Stomach (tissue), 9 donors: ENCODE results near the gene ADISSP. TPM values are rescaled to one million over a fixed set of nuclear protein-coding genes. Genes with fewer than 3 reads are reported as not detected.

Experiments used
- DNase-seq, 2 donors: peaks; one replicate each; pipeline versions ENCODE4 v3.0.0 to v3.0.0-alpha.2; 2013 to 2019
- H3K27ac ChIP-seq, 5 donors: fragments of 200-600 bp in 4 of 5; sonication (generic) in 4 of 5; one replicate each; pipeline ENCODE4 v1.5.1; 2013 to 2019; ENCODE audit warnings: mild to moderate bottlenecking in 1 of 5, moderate library complexity in 1 of 5
- H3K27me3 ChIP-seq, 3 donors: fragments of 200-600 bp; sonication (generic); one replicate each; pipeline ENCODE4 v1.5.1; 2017 to 2019; ENCODE audit warnings: mixed run types in 1 of 3
- H3K36me3 ChIP-seq, 4 donors: fragments of 200-600 bp; sonication (generic); 1 replicate in 3 of 4; 2 replicates in 1 of 4; pipeline ENCODE4 v1.5.1; 2016 to 2019
- H3K4me1 ChIP-seq, 4 donors: fragments of 200-600 bp; sonication (generic); one replicate each; pipeline ENCODE4 v1.5.1; 2016 to 2019
- H3K4me3 ChIP-seq, 4 donors: fragments of 200-600 bp; sonication (generic) in 3 of 4; one replicate each; pipeline ENCODE4 v1.5.1; 2016 to 2019; ENCODE audit warnings: mild to moderate bottlenecking in 1 of 4
- H3K9me3 ChIP-seq, 4 donors: fragments of 200-600 bp; sonication (generic); one replicate each; pipeline ENCODE4 v1.5.1; 2016 to 2019
- CTCF ChIP-seq, 7 experiments: fragments of 450-650 bp in 4 of 7; fragments of 200-600 bp in 3 of 7; sonication (generic) in 3 of 7; IDR thresholded peaks; one replicate each; pipeline ENCODE4 v1.5.1; 2016 to 2019; ENCODE audit warnings: antibody characterized with exemption in 7 of 7, control low read depth in 2 of 7, mild to moderate bottlenecking in 1 of 7
- EP300 ChIP-seq: sonication (generic); formaldehyde crosslinking; IDR thresholded peaks from one replicate; pipeline ENCODE4 v1.6.1; 2017; ENCODE audit warnings: antibody characterized with exemption
- POLR2A ChIP-seq, 4 donors: fragments of 450-650 bp; IDR thresholded peaks; one replicate each; pipeline ENCODE4 v1.6.1; 2016; ENCODE audit warnings: antibody characterized with exemption in 4 of 4, control low read depth in 2 of 4, mild to moderate bottlenecking in 1 of 4, moderate library complexity in 1 of 4
- POLR2AphosphoS5 ChIP-seq, 3 donors: sonication (generic); formaldehyde crosslinking; IDR thresholded peaks; one replicate each; pipeline ENCODE4 v1.6.1; 2016; ENCODE audit warnings: antibody characterized with exemption in 3 of 3
- WGBS, 5 donors: extraction: QIAGEN DNeasy Blood & Tissue Kit in 3 of 5; methylation state at CpG; one replicate each; pipeline versions ENCODE4 v1.1.5 to v1.1.7; 2013 to 2018; 5-methylcytosine and 5-hydroxymethylcytosine counted together
- intact Hi-C: fragments of 100-400 bp; cut with DNase I; formaldehyde crosslinking; loops from one replicate; pipeline ENCODE4 v1.15.1; 2023; ENCODE audit warnings: low total_unique reads
- polyA plus RNA-seq, 3 donors: library from polyadenylated mRNA; stranded (reverse); fragments of 200-250 nt; gene quantifications; one replicate each; pipeline ENCODE4 v1.2.3, GENCODE V29; 2013
- total RNA-seq, 5 donors: library from RNA; depleted of rRNA; stranded (reverse); fragments of >200 nt; gene quantifications; one replicate each; pipeline versions ENCODE4 v1.1.0 to v1.2.3, GENCODE V29; 2014 to 2016
- donor health status: healthy with polysubstance abuse.
- donor health status: Bipolar disorder and iron deficiency.
- donor health status: healthy.

ADISSP gene
- total and polyA plus RNA-seq, 8 donors: 5.9 to 136 (median 27.4) TPM

- 92 to 98% (median 93%) methylated on average over 8 to 16 of the region's 16 CpGs for WGBS, 5 donors
- H3K4me3 ChIP-seq: no peak overlapping the region
- H3K27ac ChIP-seq: no peak overlapping the region
- H3K9me3 ChIP-seq: no peaks in the 10 kb centered on the region
- peak in 1 of 2 donors; percentile 7 for DNase-seq
- H3K27me3 ChIP-seq: peaks cover 0 to 30% (median 13%) of the 10 kb centered on the region in 3 donors
- H3K36me3 ChIP-seq: peaks cover 0 to 25% (median 18%) of the 10 kb centered on the region in 4 donors
- TF ChIP-seq POLR2A (IDR thresholded peaks at IDR 0.05) (no peak), EP300 (no peak), POLR2AphosphoS5 (IDR thresholded peaks at IDR 0.05) (no peak), CTCF (IDR thresholded peaks at IDR 0.05) (no peak)
- intact Hi-C loops: no loop called here
- peaks cover 19 to 43% (median 36%) of the 10 kb centered on the region in 4 donors for H3K4me1 ChIP-seq
Measured at GRCh38 chr20:3748073-3748472, 19.5 kb downstream of the ADISSP start.

GRCh38 chr20:3747471-3747870 is 20.1 kb downstream of the ADISSP start:
- 63 to 90% (median 75%) methylated on average over 2 of the region's 2 CpGs for WGBS, 5 donors
- Histone ChIP-seq H3K27me3 (peaks cover 0 to 30% (median 13%) of the 10 kb centered on the region in 3 donors), H3K36me3 (peaks cover 0 to 25% (median 18%) of the 10 kb centered on the region in 4 donors), H3K9me3 (no peaks in the 10 kb centered on the region), H3K27ac (no peak overlapping the region), H3K4me1 (peaks cover 19 to 37% (median 33%) of the 10 kb centered on the region in 4 donors), H3K4me3 (no peak overlapping the region)
- DNase-seq: peak in 1 of 2 donors; percentile 2
- no peak for TF ChIP-seq EP300
- intact Hi-C loops: no loop called here

DNA sequence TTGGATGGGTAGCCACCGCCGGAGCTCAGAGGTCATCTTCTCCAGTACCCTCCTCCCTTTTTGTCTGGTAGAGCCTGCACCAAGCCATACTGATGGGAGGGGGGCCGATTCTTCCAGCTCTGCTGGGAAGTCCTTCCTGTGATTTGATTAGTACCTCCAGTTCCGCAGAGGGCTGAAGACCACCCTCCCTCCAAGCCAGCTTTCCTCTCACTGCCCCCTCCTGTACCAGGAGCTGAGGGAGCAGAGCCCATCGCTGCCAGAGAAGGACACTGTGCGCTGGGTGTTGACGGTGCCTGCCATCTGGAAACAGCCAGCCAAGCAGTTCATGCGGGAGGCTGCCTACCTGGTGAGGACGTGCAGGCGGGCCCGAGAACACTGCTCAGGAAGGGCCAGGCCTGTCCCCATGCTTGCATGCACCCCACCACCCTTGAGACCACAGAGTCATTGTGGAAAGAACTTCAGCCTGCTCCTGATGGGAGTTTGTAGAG is 21.8 kb downstream of the ADISSP start:
- Histone ChIP-seq H3K4me1 (peaks cover 11 to 23% (median 20%) of the 10 kb centered on the region in 4 donors), H3K27ac (no peak overlapping the region), H3K27me3 (peaks cover 0 to 32% (median 8%) of the 10 kb centered on the region in 3 donors), H3K4me3 (no peak overlapping the region), H3K36me3 (peaks cover 0 to 14% (median 10%) of the 10 kb centered on the region in 4 donors), H3K9me3 (no peaks in the 10 kb centered on the region)
- no peak for TF ChIP-seq CTCF (IDR thresholded peaks at IDR 0.05)
- no peak for TF ChIP-seq POLR2A (IDR thresholded peaks at IDR 0.05)
- no peak for TF ChIP-seq EP300
- no peak for TF ChIP-seq POLR2AphosphoS5 (IDR thresholded peaks at IDR 0.05)
- intact Hi-C loops: no loop called here
- DNase-seq: peak in 1 of 2 donors; percentile 9
- WGBS, 5 donors: 68 to 81% (median 75%) methylated on average over 8 to 11 of the region's 11 CpGs

- peaks cover 0 to 25% (median 6%) of the 10 kb centered on the region in 3 donors for H3K27me3 ChIP-seq
- DNase-seq: peak; percentile 80 to 83
- peak overlapping the region in 3 of 4 donors; percentile 17 to 35 (median 25) for H3K4me3 ChIP-seq
- 25 to 46% (median 28%) methylated on average over 39 to 45 of the region's 45 CpGs for WGBS, 5 donors
- H3K9me3 ChIP-seq: no peaks in the 10 kb centered on the region
- intact Hi-C loops: no loop called here
- TF ChIP-seq POLR2A (IDR thresholded peaks at IDR 0.05) (no peak), EP300 (no peak), CTCF (IDR thresholded peaks at IDR 0.05) (no peak), POLR2AphosphoS5 (IDR thresholded peaks at IDR 0.05) (no peak)
- H3K4me1 ChIP-seq: peaks cover 9 to 19% (median 17%) of the 10 kb centered on the region in 4 donors
- H3K36me3 ChIP-seq: peaks cover 0 to 7% (median 4%) of the 10 kb centered on the region in 4 donors
- no peak overlapping the region for H3K27ac ChIP-seq
Measured at GRCh38 chr20:3744806-3745685, 22.5 kb downstream of the ADISSP start.
